PC-9 (cell line): ENCODE data around the gene PPP1R1A. TPM values are rescaled to one million over a fixed set of nuclear protein-coding genes. Genes with fewer than 3 reads are reported as not detected.

Experiments used
- BruUV-seq: library from RNA; stranded (reverse); fragments of 400-500 nt; replicated peaks from 2 replicates; lab custom pipeline; 2021; lab: Mats Ljungman, UMichigan
- CTCF ChIA-PET: fragments of 300-600 bp; sonication (Branson Sonifier 250); formaldehyde crosslinking; loops from one replicate; lab custom pipeline; 2022; ENCODE audit warnings: antibody characterized with exemption; lab: Charles Lee
- POLR2A ChIA-PET: fragments of 300-600 bp; sonication (Branson Sonifier 250); formaldehyde crosslinking; loops from one replicate; lab custom pipeline; 2022; ENCODE audit warnings: antibody characterized with exemption; ENCODE audit not compliant: unreplicated experiment; lab: Charles Lee
- DNase-seq, 2 experiments: peaks; one replicate each; pipeline versions ENCODE4 v3.0.0 to v3.0.0-alpha.2; 2015 to 2022; ENCODE audit warnings: mixed read lengths in 1 of 2
- H2AFZ ChIP-seq: fragments of 200-600 bp; sonication (generic); 2 replicates; pipeline ENCODE4 v1.8.1; 2017; ENCODE audit warnings: antibody characterized with exemption
- H3F3A ChIP-seq: fragments of 200-600 bp; sonication (generic); 2 replicates; pipeline ENCODE4 v1.8.1; 2017; ENCODE audit warnings: antibody characterized with exemption, mild to moderate bottlenecking, low read depth; ENCODE audit not compliant: insufficient read depth
- H3K27ac ChIP-seq: fragments of 200-600 bp; sonication (generic); 2 replicates; pipeline ENCODE4 v1.6.1; 2016; ENCODE audit warnings: mixed run types
- H3K27me3 ChIP-seq: fragments of 200-600 bp; sonication (generic); 2 replicates; pipeline ENCODE4 v1.6.1; 2016; ENCODE audit warnings: low read depth, mixed run types; ENCODE audit not compliant: insufficient read depth
- H3K36me3 ChIP-seq: fragments of 200-600 bp; sonication (generic); 2 replicates; pipeline ENCODE4 v1.6.1; 2016; ENCODE audit warnings: low read depth, mixed run types
- H3K4me1 ChIP-seq: fragments of 200-600 bp; sonication (generic); replicated peaks from 2 replicates; pipeline ENCODE4 v1.6.1; 2016; ENCODE audit warnings: mixed run types; ENCODE audit not compliant: insufficient read depth
- H3K4me2 ChIP-seq: fragments of 200-600 bp; sonication (generic); 2 replicates; pipeline ENCODE4 v1.6.1; 2017; ENCODE audit warnings: mixed run types
- H3K4me3 ChIP-seq: fragments of 200-600 bp; sonication (generic); 2 replicates; pipeline ENCODE4 v1.6.1; 2016; ENCODE audit warnings: mixed run types
- H3K79me2 ChIP-seq: fragments of 200-600 bp; sonication (generic); 2 replicates; pipeline ENCODE4 v1.6.1; 2017; ENCODE audit warnings: low read depth, mixed run types
- H3K9me2 ChIP-seq: fragments of 200-600 bp; sonication (generic); 2 replicates; pipeline ENCODE4 v1.8.1; 2017; ENCODE audit warnings: mild to moderate bottlenecking; ENCODE audit not compliant: insufficient read depth
- H3K9me3 ChIP-seq: fragments of 200-600 bp; sonication (generic); 2 replicates; pipeline ENCODE4 v1.8.1; 2016; ENCODE audit warnings: low read depth; ENCODE audit not compliant: insufficient read depth
- H4K20me1 ChIP-seq: fragments of 200-600 bp; sonication (generic); 2 replicates; pipeline ENCODE4 v1.8.1; 2017; ENCODE audit not compliant: insufficient read depth
- CTCF ChIP-seq: fragments of 200-600 bp; sonication (generic); conservative IDR thresholded peaks from 2 replicates; pipeline ENCODE4 v1.6.1; 2017; ENCODE audit warnings: mixed run types, antibody characterized with exemption, mild to moderate bottlenecking, moderate library complexity
- EZH2 ChIP-seq: fragments of 200-600 bp; sonication (generic); IDR thresholded peaks from 2 replicates; pipeline ENCODE4 v1.8.0; 2017; ENCODE audit warnings: antibody characterized with exemption, low read depth
- intact Hi-C: fragments of 100-400 bp; cut with micrococcal nuclease; formaldehyde crosslinking; loops from one replicate; pipeline ENCODE4 v1.10.0; 2022; ENCODE audit not compliant: unreplicated experiment
- total RNA-seq: library from RNA; stranded (reverse); gene quantifications from 2 replicates; pipeline ENCODE4 v1.2.3, GENCODE V29; 2021

PPP1R1A gene
- total RNA-seq, 1 experiment from 2014 or later: not detected

GRCh38 chr12:54587315-54587873 lies 1.1 kb downstream of the PPP1R1A start:
- TF ChIP-seq CTCF: no peak
- TF ChIP-seq EZH2: no peak
- no peaks in the 10 kb centered on the region for H4K20me1 ChIP-seq
- peaks cover 92% of the 10 kb centered on the region for H3K27me3 ChIP-seq
- no peaks in the 10 kb centered on the region for H3F3A ChIP-seq
- no peaks in the 10 kb centered on the region for H3K79me2 ChIP-seq
- no peaks in the 10 kb centered on the region for H3K36me3 ChIP-seq
- intact Hi-C loops: no loop called here
- no peaks in the 10 kb centered on the region for H3K9me3 ChIP-seq
- POLR2A ChIA-PET: no interaction called here
- H2AFZ ChIP-seq: no peak overlapping the region
- H3K4me3 ChIP-seq: no peak overlapping the region
- no peak overlapping the region for H3K27ac ChIP-seq
- no peaks in the 10 kb centered on the region for H3K4me1 ChIP-seq
- CTCF ChIA-PET: no interaction called here
- H3K4me2 ChIP-seq: no peak overlapping the region
- no TSS peak for BruUV-seq
- no peaks in the 10 kb centered on the region for H3K9me2 ChIP-seq
- DNase-seq: no peak

DNA sequence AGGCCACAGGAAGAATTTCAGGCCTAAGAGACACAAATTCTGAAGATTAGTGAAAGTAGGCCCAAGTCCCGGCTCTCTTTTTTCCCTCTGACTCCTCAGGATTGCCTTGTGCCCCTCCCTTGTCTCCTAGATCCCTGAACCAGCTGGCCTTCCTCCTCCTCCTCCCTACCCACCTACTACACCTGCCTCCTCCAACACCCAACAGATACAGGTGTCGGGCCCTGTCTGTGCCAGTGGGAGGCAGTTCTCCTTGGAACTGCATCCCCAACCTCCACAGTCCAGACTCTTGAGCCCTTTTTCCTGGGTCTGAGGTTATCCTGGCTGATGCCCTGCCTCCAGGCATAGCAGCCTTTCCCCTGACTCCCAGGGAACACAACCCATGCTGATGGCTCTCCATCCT lies 1.8 kb downstream of the PPP1R1A start:
- no TSS peak for BruUV-seq
- CTCF ChIA-PET: no interaction called here
- TF ChIP-seq CTCF (no peak), EZH2 (no peak)

DNA sequence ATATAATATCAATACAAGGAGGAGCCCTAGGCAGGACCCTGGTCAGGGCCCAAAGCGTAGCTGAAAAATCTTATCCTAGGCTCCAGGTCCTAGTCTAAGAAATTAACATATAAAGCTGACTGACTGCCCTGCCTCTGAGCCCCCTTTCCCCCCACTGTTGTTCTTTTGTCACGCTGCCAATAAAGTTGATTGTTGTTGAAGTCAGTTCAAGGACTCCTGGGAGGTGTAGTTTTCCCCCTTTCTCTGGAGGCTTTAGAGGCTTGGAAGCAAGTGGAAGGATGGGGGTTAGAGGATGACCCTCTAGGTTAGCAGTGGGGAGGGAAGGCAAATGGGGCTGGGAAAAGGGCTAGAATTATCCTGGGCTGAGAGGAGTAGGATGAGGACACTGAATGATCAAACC lies 3.2 kb downstream of the PPP1R1A start:
- H2AFZ ChIP-seq: no peak overlapping the region
- no peak for DNase-seq
- peaks cover 91% of the 10 kb centered on the region for H3K27me3 ChIP-seq
- no peaks in the 10 kb centered on the region for H3K79me2 ChIP-seq
- no peaks in the 10 kb centered on the region for H3K4me1 ChIP-seq
- no peaks in the 10 kb centered on the region for H3K9me3 ChIP-seq
- intact Hi-C loops: no loop called here
- ChIA-PET CTCF (no interaction called here), POLR2A (no interaction called here)
- no peak overlapping the region for H3K4me3 ChIP-seq
- no peaks in the 10 kb centered on the region for H3F3A ChIP-seq
- no peak overlapping the region for H3K4me2 ChIP-seq
- H3K9me2 ChIP-seq: no peaks in the 10 kb centered on the region
- no TSS peak for BruUV-seq
- TF ChIP-seq CTCF (no peak), EZH2 (no peak)
- H4K20me1 ChIP-seq: no peaks in the 10 kb centered on the region
- no peak overlapping the region for H3K27ac ChIP-seq
- no peaks in the 10 kb centered on the region for H3K36me3 ChIP-seq

More for the DNA sequence above, 1.8 kb downstream of the PPP1R1A start:
- H3K79me2 ChIP-seq: no peaks in the 10 kb centered on the region
- intact Hi-C loops: no loop called here
- no peak overlapping the region for H2AFZ ChIP-seq
- no peaks in the 10 kb centered on the region for H3K4me1 ChIP-seq
- no peaks in the 10 kb centered on the region for H3K36me3 ChIP-seq
- H4K20me1 ChIP-seq: no peaks in the 10 kb centered on the region
- peaks cover 91% of the 10 kb centered on the region for H3K27me3 ChIP-seq
- POLR2A ChIA-PET: no interaction called here
- no peaks in the 10 kb centered on the region for H3F3A ChIP-seq
- no peaks in the 10 kb centered on the region for H3K9me2 ChIP-seq
- no peaks in the 10 kb centered on the region for H3K9me3 ChIP-seq
- H3K27ac ChIP-seq: no peak overlapping the region
- no peak overlapping the region for H3K4me2 ChIP-seq
- no peak for DNase-seq
- no peak overlapping the region for H3K4me3 ChIP-seq
